KMS-11 (cell line): Measurements from ENCODE around the gene RMI2.
A peak's percentile ranks its signal among the peaks of the same experiment; 100 is the strongest.

ENCODE experiments used
- H2AFZ ChIP-seq: fragments of 200-600 bp; sonication (generic); 2 replicates; pipeline ENCODE4 v1.6.1; 2016; ENCODE audit warnings: antibody characterized with exemption, mixed run types, low read depth
- H3K27ac ChIP-seq: fragments of 200-600 bp; sonication (generic); 2 replicates; pipeline ENCODE4 v1.6.1; 2016; ENCODE audit warnings: mild to moderate bottlenecking, mixed run types
- H3K27me3 ChIP-seq: fragments of 200-600 bp; sonication (generic); 2 replicates; pipeline ENCODE4 v1.6.1; 2017; ENCODE audit warnings: mild to moderate bottlenecking, low read depth, mixed run types, moderate library complexity; ENCODE audit not compliant: insufficient read depth
- H3K36me3 ChIP-seq: fragments of 200-600 bp; sonication (generic); 2 replicates; pipeline ENCODE4 v1.6.1; 2017; ENCODE audit warnings: mild to moderate bottlenecking, mixed run types; ENCODE audit not compliant: insufficient read depth
- H3K4me1 ChIP-seq: fragments of 200-600 bp; sonication (generic); 2 replicates; pipeline ENCODE4 v1.6.1; 2016; ENCODE audit warnings: mild to moderate bottlenecking, low read depth, mixed run types; ENCODE audit not compliant: poor library complexity, severe bottlenecking
- H3K4me2 ChIP-seq: fragments of 200-600 bp; sonication (generic); 2 replicates; pipeline ENCODE4 v1.7.0; 2016; ENCODE audit warnings: mild to moderate bottlenecking, mixed run types
- H3K4me3 ChIP-seq: fragments of 200-600 bp; sonication (generic); IDR thresholded peaks from 2 replicates; pipeline ENCODE4 v1.6.1; 2017; ENCODE audit warnings: low read depth, low read length, mixed read lengths; ENCODE audit not compliant: insufficient read depth
- H3K79me2 ChIP-seq: fragments of 200-600 bp; sonication (generic); 2 replicates; pipeline ENCODE4 v1.6.1; 2016; ENCODE audit warnings: low read depth, mixed run types; ENCODE audit not compliant: insufficient read depth
- H3K9ac ChIP-seq: fragments of 200-600 bp; sonication (generic); 2 replicates; pipeline ENCODE4 v1.6.1; 2016; ENCODE audit warnings: mild to moderate bottlenecking, mixed run types
- H4K20me1 ChIP-seq: fragments of 200-600 bp; sonication (generic); 2 replicates; pipeline ENCODE4 v1.6.1; 2016; ENCODE audit warnings: mild to moderate bottlenecking, mixed run types; ENCODE audit not compliant: insufficient read depth
- TF ChIP-seq, protein P1 (sequence below): fragments of 200-600 bp; sonication (generic); conservative IDR thresholded peaks from 2 replicates; pipeline ENCODE4 v1.6.1; 2017; ENCODE audit warnings: low read depth, mild to moderate bottlenecking, antibody characterized with exemption, low read length, moderate library complexity, mixed read lengths

The RMI2 gene

DNA sequence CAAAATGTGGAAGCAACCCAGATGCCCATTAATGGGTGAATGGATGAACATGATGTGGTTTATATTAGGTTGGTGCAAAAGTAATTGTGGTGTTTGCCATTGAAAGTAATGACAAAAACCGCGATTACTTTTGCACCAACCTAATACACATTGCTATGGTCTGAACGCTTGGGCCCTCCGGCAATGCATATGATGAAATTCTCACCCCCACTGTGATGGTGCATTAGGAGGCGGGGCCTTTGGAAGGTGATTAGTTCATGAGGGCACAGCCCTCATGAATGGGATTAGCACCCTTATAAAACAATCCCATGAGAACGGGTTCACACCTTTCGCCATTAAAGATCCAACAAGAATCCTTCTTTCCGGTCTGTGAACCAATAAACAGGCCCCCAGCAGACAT, 38.9 kb upstream of the RMI2 start:
- H3K9ac ChIP-seq = no peak overlapping the region
- no peak overlapping the region for H2AFZ ChIP-seq
- no peak overlapping the region for H3K27ac ChIP-seq
- no peak overlapping the region for H3K4me2 ChIP-seq
- H3K36me3 ChIP-seq = no peaks in the 10 kb centered on the region
- no peak overlapping the region for H3K4me3 ChIP-seq
- H3K27me3 ChIP-seq = no peaks in the 10 kb centered on the region; the same call in 1 of the 2 replicates
- TF ChIP-seq, protein P1, sequence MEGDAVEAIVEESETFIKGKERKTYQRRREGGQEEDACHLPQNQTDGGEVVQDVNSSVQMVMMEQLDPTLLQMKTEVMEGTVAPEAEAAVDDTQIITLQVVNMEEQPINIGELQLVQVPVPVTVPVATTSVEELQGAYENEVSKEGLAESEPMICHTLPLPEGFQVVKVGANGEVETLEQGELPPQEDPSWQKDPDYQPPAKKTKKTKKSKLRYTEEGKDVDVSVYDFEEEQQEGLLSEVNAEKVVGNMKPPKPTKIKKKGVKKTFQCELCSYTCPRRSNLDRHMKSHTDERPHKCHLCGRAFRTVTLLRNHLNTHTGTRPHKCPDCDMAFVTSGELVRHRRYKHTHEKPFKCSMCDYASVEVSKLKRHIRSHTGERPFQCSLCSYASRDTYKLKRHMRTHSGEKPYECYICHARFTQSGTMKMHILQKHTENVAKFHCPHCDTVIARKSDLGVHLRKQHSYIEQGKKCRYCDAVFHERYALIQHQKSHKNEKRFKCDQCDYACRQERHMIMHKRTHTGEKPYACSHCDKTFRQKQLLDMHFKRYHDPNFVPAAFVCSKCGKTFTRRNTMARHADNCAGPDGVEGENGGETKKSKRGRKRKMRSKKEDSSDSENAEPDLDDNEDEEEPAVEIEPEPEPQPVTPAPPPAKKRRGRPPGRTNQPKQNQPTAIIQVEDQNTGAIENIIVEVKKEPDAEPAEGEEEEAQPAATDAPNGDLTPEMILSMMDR = no peak
- H4K20me1 ChIP-seq = no peaks in the 10 kb centered on the region
- H3K79me2 ChIP-seq = no peaks in the 10 kb centered on the region
- H3K4me1 ChIP-seq = peaks cover 69% of the 10 kb centered on the region

DNA sequence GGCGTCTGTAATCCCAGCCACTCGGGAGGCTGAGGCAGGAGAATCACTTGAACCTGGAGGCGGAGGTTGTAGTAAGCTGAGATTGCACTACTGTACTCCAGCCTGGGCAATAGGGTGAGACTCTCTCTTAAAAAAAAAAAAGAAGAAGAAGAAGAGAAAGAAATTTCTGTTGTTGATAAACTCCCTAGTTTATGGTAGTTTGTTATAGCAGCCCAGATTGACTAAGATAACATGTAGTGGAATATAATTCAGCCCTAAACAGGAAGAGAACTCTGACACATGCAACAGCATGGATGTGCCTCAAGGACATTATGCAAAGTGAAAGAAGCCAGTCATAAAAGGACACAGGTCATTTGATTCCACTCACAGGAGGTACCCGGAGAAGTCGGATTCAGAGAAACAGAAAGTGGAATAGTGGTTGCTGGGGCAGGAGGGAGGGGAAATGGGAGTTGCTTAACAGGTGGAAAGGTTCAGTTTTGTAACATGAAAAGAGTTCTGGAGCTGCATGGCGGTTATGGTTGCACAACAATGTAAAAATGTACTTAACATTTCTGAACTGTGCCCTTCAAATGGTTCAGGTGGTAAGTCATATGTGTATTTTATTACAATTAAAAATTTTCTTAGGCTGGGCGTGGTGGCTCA, 38.1 kb upstream of the RMI2 start:
- TF ChIP-seq, protein P1 = no peak

DNA sequence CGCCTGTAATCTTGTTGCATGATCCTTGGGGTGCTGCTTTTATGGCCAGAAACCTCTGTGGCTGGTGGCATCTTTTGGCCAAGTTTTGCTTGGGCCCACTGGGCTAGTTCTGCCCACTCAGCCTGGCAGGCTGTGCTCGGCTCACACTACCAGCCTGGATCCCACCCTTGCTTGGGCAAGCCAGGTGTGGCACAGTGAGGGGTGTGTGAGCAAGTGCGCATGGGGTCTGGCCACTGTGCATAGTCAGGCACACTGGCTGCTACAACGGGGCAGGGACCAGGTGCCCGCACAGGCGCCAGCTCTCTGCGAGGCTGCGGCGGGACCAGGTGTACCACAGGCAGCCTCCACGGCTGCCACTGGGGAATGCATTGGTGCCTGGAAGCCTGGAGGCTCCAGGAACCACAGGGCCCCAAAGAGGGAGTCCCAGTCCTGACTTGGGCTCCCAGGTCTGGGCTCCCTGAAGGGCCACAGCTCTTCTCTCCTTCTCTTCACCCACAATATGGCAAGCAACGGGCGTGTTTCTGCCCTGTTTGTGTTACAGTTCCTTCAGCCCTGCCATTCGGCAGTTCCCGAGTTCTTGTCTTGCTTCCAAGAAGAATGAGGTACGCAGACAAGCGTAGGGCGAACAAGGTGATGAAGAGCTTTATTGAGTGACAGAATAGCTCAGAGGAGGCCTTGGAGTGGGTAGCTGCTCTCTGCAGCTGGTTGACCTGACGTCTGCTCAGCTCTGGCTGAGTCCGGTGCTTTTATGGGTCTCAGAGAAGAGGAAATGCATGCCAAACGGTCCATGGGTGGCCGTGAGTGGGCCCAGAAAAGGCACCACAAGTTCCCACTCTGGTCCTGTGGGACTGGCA, 37.4 kb upstream of the RMI2 start:
- no peak overlapping the region for H2AFZ ChIP-seq
- no peaks in the 10 kb centered on the region for H3K79me2 ChIP-seq
- H4K20me1 ChIP-seq = no peaks in the 10 kb centered on the region
- peak overlapping the region; percentile 70; the same call in 1 of the 2 replicates for H3K4me2 ChIP-seq
- no peak overlapping the region for H3K4me3 ChIP-seq
- H3K27me3 ChIP-seq = no peaks in the 10 kb centered on the region; the same call in 1 of the 2 replicates
- H3K9ac ChIP-seq = no peak overlapping the region
- peaks cover 71% of the 10 kb centered on the region for H3K4me1 ChIP-seq
- H3K27ac ChIP-seq = peak overlapping the region; percentile 17; the same call in 1 of the 2 replicates
- H3K36me3 ChIP-seq = no peaks in the 10 kb centered on the region
- TF ChIP-seq, protein P1 = no peak

More for the DNA sequence above, 38.1 kb upstream of the RMI2 start:
- Histone ChIP-seq H4K20me1 (no peaks in the 10 kb centered on the region), H3K9ac (no peak overlapping the region), H3K4me1 (peaks cover 71% of the 10 kb centered on the region), H3K79me2 (no peaks in the 10 kb centered on the region), H3K36me3 (no peaks in the 10 kb centered on the region), H2AFZ (no peak overlapping the region), H3K27ac (no peak overlapping the region), H3K27me3 (no peaks in the 10 kb centered on the region; the same call in 1 of the 2 replicates), H3K4me3 (no peak overlapping the region), H3K4me2 (no peak overlapping the region)

DNA sequence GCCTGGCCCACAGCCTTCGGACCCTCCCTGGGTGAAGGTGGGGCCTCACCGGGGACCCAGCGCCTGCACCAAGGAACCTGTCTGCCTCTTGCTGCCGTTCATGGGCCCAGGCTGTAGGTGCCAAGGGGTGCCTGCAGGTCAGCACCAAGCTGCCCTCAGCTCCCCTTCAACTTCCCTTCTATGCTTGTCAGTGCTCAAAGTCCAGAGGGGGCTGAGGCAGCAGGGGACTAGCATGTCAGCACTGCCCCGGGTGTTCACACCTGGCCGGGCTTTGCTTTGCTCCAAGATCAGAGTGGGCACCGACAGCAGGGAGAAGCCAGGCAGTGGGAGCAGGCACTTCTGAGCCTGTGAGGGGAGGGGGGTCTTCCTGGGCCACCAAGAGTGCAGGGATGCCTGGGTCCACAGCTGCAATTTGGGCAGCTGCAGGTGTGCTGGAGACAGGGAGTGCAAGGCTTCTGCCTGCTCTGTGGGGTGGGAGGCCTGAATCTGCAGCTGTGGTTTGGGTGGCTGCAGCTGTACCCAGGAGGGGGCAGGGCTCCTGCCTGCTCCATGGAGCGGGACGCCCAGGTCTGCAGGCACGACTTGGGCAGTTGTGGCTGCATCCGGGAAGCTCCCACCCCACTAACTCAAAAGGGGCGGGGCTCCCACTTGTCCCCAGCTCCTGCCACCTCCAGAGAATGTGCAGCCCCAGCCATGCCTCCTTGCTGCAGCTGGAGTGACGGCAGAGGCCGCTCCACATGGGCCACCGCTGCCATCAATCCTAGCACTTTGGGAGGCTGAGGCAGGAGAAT, 36.6 kb upstream of the RMI2 start:
- H3K36me3 ChIP-seq = no peaks in the 10 kb centered on the region
- H3K4me1 ChIP-seq = peaks cover 71% of the 10 kb centered on the region
- TF ChIP-seq, protein P1 = no peak
- peak overlapping the region; percentile 89 for H3K27ac ChIP-seq
- H3K27me3 ChIP-seq = no peaks in the 10 kb centered on the region; the same call in 1 of the 2 replicates
- no peak overlapping the region for H3K4me3 ChIP-seq
- H2AFZ ChIP-seq = no peak overlapping the region
- H3K9ac ChIP-seq = no peak overlapping the region
- peak overlapping the region; percentile 70 for H3K4me2 ChIP-seq
- H4K20me1 ChIP-seq = no peaks in the 10 kb centered on the region
- H3K79me2 ChIP-seq = no peaks in the 10 kb centered on the region
